CD14-positive monocyte (primary cell): ENCODE data around the gene SLC23A1. TPM values are rescaled to one million over a fixed set of nuclear protein-coding genes. Genes with fewer than 3 reads are reported as not detected.

Experiments used
- DNase-seq, 3 donors: peaks; one replicate each; pipeline ENCODE4 v3.0.0-alpha.2; 2011 to 2022
- H2AFZ ChIP-seq: 2 replicates; pipeline ENCODE4 v1.6.0; 2012; ENCODE audit warnings: mild to moderate bottlenecking, low read depth, low read length, inconsistent platforms; ENCODE audit not compliant: insufficient read depth, poor library complexity, severe bottlenecking
- H3K27ac ChIP-seq, 2 donors: 1 replicate in 1 of 2; 2 replicates in 1 of 2; pipeline ENCODE4 v1.5.1; 2012 to 2013; ENCODE audit warnings: low read length in 2 of 2, control low read depth in 1 of 2, inconsistent platforms in 1 of 2, low read depth in 1 of 2, mild to moderate bottlenecking in 1 of 2
- H3K27me3 ChIP-seq, 2 donors: one replicate each; pipeline versions ENCODE4 v1.6.0 to v1.6.1; 2011 to 2013; ENCODE audit warnings: low read length in 2 of 2; ENCODE audit not compliant: control insufficient read depth in 2 of 2, insufficient read depth in 2 of 2
- H3K36me3 ChIP-seq, 2 donors: replicated peaks in 1 of 2; 1 replicate in 1 of 2; 2 replicates in 1 of 2; pipeline versions ENCODE4 v1.5.1 to v1.6.1; 2012 to 2013; ENCODE audit warnings: low read length in 2 of 2, control low read depth in 1 of 2, inconsistent platforms in 1 of 2, mild to moderate bottlenecking in 1 of 2; ENCODE audit not compliant: insufficient read depth in 2 of 2, control insufficient read depth in 1 of 2
- H3K4me1 ChIP-seq, 2 donors: 1 replicate in 1 of 2; 2 replicates in 1 of 2; pipeline versions ENCODE4 v1.5.1 to v1.6.1; 2012 to 2013; ENCODE audit warnings: low read length in 2 of 2, control low read depth in 1 of 2, inconsistent platforms in 1 of 2, mild to moderate bottlenecking in 1 of 2, moderate library complexity in 1 of 2; ENCODE audit not compliant: insufficient read depth in 2 of 2, control insufficient read depth in 1 of 2
- H3K4me2 ChIP-seq: replicated peaks from 2 replicates; pipeline ENCODE3; 2012; ENCODE audit warnings: low read length, moderate library complexity, mild to moderate bottlenecking; ENCODE audit not compliant: poor library complexity, severe bottlenecking; ENCODE audit errors: extremely low read depth
- H3K4me3 ChIP-seq, 3 experiments: fragments of 200-600 bp in 1 of 3; sonication (generic) in 1 of 3; replicated peaks in 1 of 3; 1 replicate in 2 of 3; 2 replicates in 1 of 3; pipeline ENCODE4 v1.5.1; 2011 to 2013; ENCODE audit warnings: low read length in 3 of 3, mild to moderate bottlenecking in 3 of 3, control low read depth in 2 of 3, low read depth in 2 of 3, inconsistent platforms in 1 of 3, moderate library complexity in 1 of 3
- H3K79me2 ChIP-seq: 2 replicates; pipeline ENCODE4 v1.6.0; 2012; ENCODE audit warnings: mild to moderate bottlenecking, control low read depth, inconsistent platforms, low read length, moderate library complexity; ENCODE audit not compliant: insufficient read depth
- H3K9ac ChIP-seq: 2 replicates; pipeline ENCODE4 v1.6.0; 2017; ENCODE audit warnings: low read length, mild to moderate bottlenecking; ENCODE audit not compliant: insufficient read depth, poor library complexity, severe bottlenecking
- H3K9me3 ChIP-seq, 2 donors: replicated peaks in 1 of 2; 1 replicate in 1 of 2; 2 replicates in 1 of 2; pipeline versions ENCODE4 v1.5.1 to v1.6.1; 2012 to 2013; ENCODE audit warnings: low read length in 2 of 2, control low read depth in 1 of 2; ENCODE audit not compliant: control insufficient read depth in 1 of 2, insufficient read depth in 1 of 2
- H4K20me1 ChIP-seq: 2 replicates; pipeline ENCODE4 v1.6.0; 2012; ENCODE audit warnings: mild to moderate bottlenecking, low read length, control low read depth, moderate library complexity; ENCODE audit not compliant: insufficient read depth
- H3K27ac Mint-ChIP-seq, 7 donors: one replicate each; pipeline ENCODE4 v1.8.0; 2020; ENCODE audit warnings: mild to moderate bottlenecking in 7 of 7, mixed read lengths in 7 of 7, moderate library complexity in 6 of 7, inconsistent platforms in 2 of 7
- H3K27me3 Mint-ChIP-seq, 3 donors: one replicate each; pipeline ENCODE4 v1.8.0; 2021 to 2022; ENCODE audit warnings: low read depth in 3 of 3, mild to moderate bottlenecking in 3 of 3, mixed read lengths in 3 of 3, moderate library complexity in 3 of 3, inconsistent platforms in 1 of 3
- H3K36me3 Mint-ChIP-seq, 2 donors: one replicate each; pipeline ENCODE4 v1.8.0; 2020; ENCODE audit warnings: mixed read lengths in 2 of 2, inconsistent platforms in 1 of 2, mild to moderate bottlenecking in 1 of 2
- H3K4me1 Mint-ChIP-seq: one replicate; pipeline ENCODE4 v1.8.0; 2020; ENCODE audit warnings: mild to moderate bottlenecking, mixed read lengths
- H3K4me3 Mint-ChIP-seq, 2 donors: one replicate each; pipeline ENCODE4 v1.8.0; 2020; ENCODE audit warnings: mild to moderate bottlenecking in 2 of 2, mixed read lengths in 2 of 2, moderate library complexity in 1 of 2
- H3K9me3 Mint-ChIP-seq, 7 donors: one replicate each; pipeline ENCODE4 v1.8.0; 2020 to 2022; ENCODE audit warnings: mixed read lengths in 7 of 7, mild to moderate bottlenecking in 6 of 7, moderate library complexity in 6 of 7, inconsistent platforms in 2 of 7
- CTCF ChIP-seq: fragments of 200-600 bp; IDR thresholded peaks from one replicate; pipeline ENCODE4 v1.8.0; 2022; ENCODE audit warnings: antibody characterized with exemption, mild to moderate bottlenecking
- WGBS: methylation state at CpG from one replicate; pipeline ENCODE4 v1.1.5; 2013; ENCODE audit warnings: missing lambda C conversion rate; ENCODE audit not compliant: insufficient coverage; 5-methylcytosine and 5-hydroxymethylcytosine counted together
- intact Hi-C, 2 donors: fragments of 100-400 bp; cut with micrococcal nuclease; formaldehyde crosslinking; loops; one replicate each; pipeline versions ENCODE4 v1.15.0 to v1.15.1; 2023
- polyA plus RNA-seq, 3 donors: library from polyadenylated mRNA; depleted of rRNA in 1 of 3; unstranded in 2 of 3; stranded (reverse) in 1 of 3; fragments of 300-500 nt in 2 of 3; fragments of >200 nt in 1 of 3; fragmentation: Illumina TruSeq in 2 of 3; gene quantifications; 1 replicate in 2 of 3; 2 replicates in 1 of 3; pipeline ENCODE4 v1.2.3, GENCODE V29; 2012 to 2021

The SLC23A1 gene
- polyA plus RNA-seq, 3 donors: not detected

- H3K36me3 Mint-ChIP-seq: no peaks in the 10 kb centered on the region
- Histone ChIP-seq H3K27ac (no peak overlapping the region), H3K4me2 (peak overlapping the region; percentile 84), H4K20me1 (no peaks in the 10 kb centered on the region), H3K27me3 (no peaks in the 10 kb centered on the region), H3K4me3 (peak overlapping the region in 1 of 3 experiments; percentile 84), H2AFZ (no peak overlapping the region), H3K36me3 (no peaks in the 10 kb centered on the region), H3K79me2 (no peaks in the 10 kb centered on the region), H3K9ac (no peak overlapping the region), H3K4me1 (peaks cover 12 to 15% of the 10 kb centered on the region in 2 donors), H3K9me3 (no peaks in the 10 kb centered on the region)
- peak; percentile 47 for TF ChIP-seq CTCF
- peak overlapping the region; percentile 51 to 99 for H3K4me3 Mint-ChIP-seq
- peaks cover 0 to 2% (median 0%) of the 10 kb centered on the region in 3 donors for H3K27me3 Mint-ChIP-seq
- H3K9me3 Mint-ChIP-seq: peaks cover 0 to 2% (median 0%) of the 10 kb centered on the region in 7 donors
- peak overlapping the region in 6 of 7 donors; percentile 74 to 100 (median 99) for H3K27ac Mint-ChIP-seq
- WGBS: 65% methylated on average over 3 of the region's 7 CpGs
- DNase-seq: peak in 2 of 3 donors; percentile 28 to 36
- peaks cover 24% of the 10 kb centered on the region for H3K4me1 Mint-ChIP-seq
- intact Hi-C loops: no loop called here
These were observed 19.6 kb upstream of the SLC23A1 start for GRCh38 chr5:139402561-139403158.

GRCh38 chr5:139401546-139401945, 18.4 kb upstream of the SLC23A1 start:
- intact Hi-C loops: no loop called here
- TF ChIP-seq CTCF: no peak
- no peaks in the 10 kb centered on the region for H3K36me3 ChIP-seq
- Mint-ChIP-seq H3K9me3 (peaks cover 0 to 2% (median 0%) of the 10 kb centered on the region in 7 donors), H3K4me1 (peaks cover 28% of the 10 kb centered on the region), H3K36me3 (no peaks in the 10 kb centered on the region), H3K27me3 (peaks cover 0 to 2% (median 2%) of the 10 kb centered on the region in 3 donors), H3K27ac (peak overlapping the region in 1 of 7 donors; percentile 78), H3K4me3 (no peak overlapping the region)
- H4K20me1 ChIP-seq: no peaks in the 10 kb centered on the region
- 100% methylated on average over 3 of the region's 10 CpGs for WGBS
- no peak overlapping the region for H3K27ac ChIP-seq
- H3K9ac ChIP-seq: no peak overlapping the region
- no peaks in the 10 kb centered on the region for H3K9me3 ChIP-seq
- no peaks in the 10 kb centered on the region for H3K27me3 ChIP-seq
- peaks cover 12 to 15% of the 10 kb centered on the region in 2 donors for H3K4me1 ChIP-seq
- no peak overlapping the region for H3K4me2 ChIP-seq
- no peaks in the 10 kb centered on the region for H3K79me2 ChIP-seq
- no peak for DNase-seq
- H2AFZ ChIP-seq: no peak overlapping the region
- H3K4me3 ChIP-seq: no peak overlapping the region
